Suprapubic skin (tissue), 4 donors: ENCODE measurements around the gene PRDM1.

Experiments
- CTCF ChIP-seq, 2 donors: fragments of 200-600 bp in 1 of 2; fragments of 450-650 bp in 1 of 2; sonication (generic) in 1 of 2; IDR thresholded peaks; one replicate each; pipeline ENCODE4 v1.5.1; 2016 to 2019; ENCODE audit warnings: antibody characterized with exemption in 2 of 2, mild to moderate bottlenecking in 1 of 2, moderate library complexity in 1 of 2
- POLR2A ChIP-seq, 2 donors: fragments of 450-650 bp; IDR thresholded peaks; one replicate each; pipeline ENCODE4 v1.6.1; 2017; ENCODE audit warnings: antibody characterized with exemption in 2 of 2, mild to moderate bottlenecking in 2 of 2, moderate library complexity in 2 of 2
- POLR2AphosphoS5 ChIP-seq, 3 donors: sonication (generic); formaldehyde crosslinking; IDR thresholded peaks; one replicate each; pipeline ENCODE4 v1.6.1; 2017; ENCODE audit warnings: antibody characterized with exemption in 3 of 3

GRCh38 chr6:106066989-106067388, 19.1 kb upstream of the PRDM1 start:
- TF ChIP-seq CTCF (IDR thresholded peaks at IDR 0.05) (no peak), POLR2A (IDR thresholded peaks at IDR 0.05) (no peak), POLR2AphosphoS5 (IDR thresholded peaks at IDR 0.05) (no peak)
